Panc1 (cell line): ENCODE results near the gene NR3C1. TPM values are rescaled to one million over a fixed set of nuclear protein-coding genes. Genes with fewer than 3 reads are reported as not detected.

Experiments used
- ATAC-seq: fragments of 200-7000 bp; cut with Tn5 transposase; 2 replicates; pipeline ENCODE4 v1.9.1; 2020; ENCODE audit warnings: mild to moderate bottlenecking, moderate library complexity
- BruUV-seq: library from RNA; stranded (reverse); fragments of 400-500 nt; replicated peaks from 2 replicates; lab custom pipeline; 2021; lab: Mats Ljungman, UMichigan
- CTCF ChIA-PET: fragments of 300-600 bp; sonication (Branson Sonifier 250); formaldehyde crosslinking; loops from one replicate; lab custom pipeline; 2022; ENCODE audit warnings: antibody characterized with exemption; lab: Charles Lee
- POLR2A ChIA-PET: fragments of 300-600 bp; sonication (Branson Sonifier 250); formaldehyde crosslinking; loops from one replicate; lab custom pipeline; 2022; ENCODE audit warnings: antibody characterized with exemption; lab: Charles Lee
- DNase-seq: peaks from one replicate; pipeline ENCODE4 v3.0.0-alpha.2; 2010; ENCODE audit warnings: low read depth, low spot score
- H3K27ac ChIP-seq: 2 replicates; pipeline ENCODE4 v1.5.1; 2011; ENCODE audit warnings: mild to moderate bottlenecking, low read length, inconsistent platforms
- H3K27me3 ChIP-seq: fragments of 200-500 bp; sonication (Bioruptor generic); 2 replicates; pipeline ENCODE4 v1.6.0; 2014; ENCODE audit warnings: low read length, inconsistent platforms; ENCODE audit not compliant: control insufficient read depth, insufficient read depth
- H3K36me3 ChIP-seq: fragments of 200-500 bp; sonication (Bioruptor generic); 2 replicates; pipeline ENCODE4 v1.5.1; 2014; ENCODE audit warnings: inconsistent platforms, mild to moderate bottlenecking, low read length, moderate library complexity; ENCODE audit not compliant: control insufficient read depth, insufficient read depth
- H3K4me1 ChIP-seq: 2 replicates; pipeline ENCODE4 v1.5.1; 2011; ENCODE audit warnings: inconsistent platforms, mild to moderate bottlenecking, low read length, moderate library complexity; ENCODE audit not compliant: control insufficient read depth, insufficient read depth
- H3K4me3 ChIP-seq, 2 experiments: 2 replicates each; pipeline ENCODE4 v1.5.1; 2011 to 2012; ENCODE audit warnings: low read depth in 2 of 2, low read length in 2 of 2, mild to moderate bottlenecking in 2 of 2, inconsistent platforms in 1 of 2, moderate library complexity in 1 of 2
- H3K9me3 ChIP-seq: fragments of 200-500 bp; sonication (Bioruptor generic); 2 replicates; pipeline ENCODE4 v1.5.1; 2014; ENCODE audit warnings: low read depth, mild to moderate bottlenecking, inconsistent platforms, low read length, moderate library complexity; ENCODE audit not compliant: control insufficient read depth, insufficient read depth
- CTCF ChIP-seq: fragments of 450-650 bp; IDR thresholded peaks from 2 replicates; pipeline ENCODE4 v1.5.1; 2017; ENCODE audit warnings: mild to moderate bottlenecking
- POLR2AphosphoS5 ChIP-seq: IDR thresholded peaks from 2 replicates; pipeline ENCODE4 v1.6.1; 2012; ENCODE audit warnings: mild to moderate bottlenecking, low read depth, low read length, moderate library complexity
- REST ChIP-seq, 2 experiments: IDR thresholded peaks; 2 replicates each; pipeline ENCODE4 v1.6.1; 2011 to 2012; ENCODE audit warnings: low read depth in 2 of 2, control low read depth in 1 of 2, low read length in 1 of 2, mild to moderate bottlenecking in 1 of 2, moderate library complexity in 1 of 2; ENCODE audit not compliant: insufficient read depth in 1 of 2
- SIN3A ChIP-seq: IDR thresholded peaks from 2 replicates; pipeline ENCODE4 v1.6.1; 2012; ENCODE audit warnings: low read depth, mild to moderate bottlenecking, low read length, moderate library complexity, borderline replicate concordance; ENCODE audit not compliant: insufficient read depth
- TCF7L2 ChIP-seq: IDR thresholded peaks from 2 replicates; pipeline ENCODE4 v1.6.1; 2011; ENCODE audit warnings: mild to moderate bottlenecking, low read depth, low read length, inconsistent platforms
- in situ Hi-C: cut with HindIII; loops from 2 replicates; pipeline ENCODE4 v1.10.0; 2016; ENCODE audit warnings: low sequenced_read_pairs, low pct_unique_long_range_greater_than_20kb
- intact Hi-C: fragments of 100-400 bp; cut with micrococcal nuclease; formaldehyde crosslinking; loops from one replicate; pipeline ENCODE4 v1.10.0; 2022; ENCODE audit not compliant: unreplicated experiment
- total RNA-seq: library from RNA; stranded (reverse); gene quantifications from one replicate; pipeline ENCODE4 v1.2.1, GENCODE V29; 2021; ENCODE audit not compliant: unreplicated experiment

The NR3C1 gene
- total RNA-seq, 1 experiment from 2014 or later = 52.6 TPM

- H3K4me1 ChIP-seq = no peaks in the 10 kb centered on the region
- no peaks in the 10 kb centered on the region for H3K9me3 ChIP-seq
- intact Hi-C loops (no loop called here), in situ Hi-C loops (no loop called here)
- H3K36me3 ChIP-seq = no peaks in the 10 kb centered on the region
- ATAC-seq = no peak
- TF ChIP-seq POLR2AphosphoS5 (no peak), TCF7L2 (no peak), SIN3A (no peak), CTCF (no peak), REST (IDR thresholded peaks at IDR 0.05; ENCODE audit: insufficient read depth in 1 of 2, low read depth in 2 of 2, low read length in 1 of 2) (no peak)
- ChIA-PET POLR2A (interaction anchor here (0.5 kb wide), 1 partner anchor 232 kb away, joined by 4 read pairs; no protein-coding TSS in a partner anchor), CTCF (no interaction called here)
- BruUV-seq = no TSS peak
- no peak overlapping the region for H3K27ac ChIP-seq
- H3K4me3 ChIP-seq = no peak overlapping the region
- H3K27me3 ChIP-seq = no peaks in the 10 kb centered on the region
- no peak for DNase-seq
Measured at GRCh38 chr5:143447983-143448382, 44.5 kb upstream of the NR3C1 start.

GRCh38 chr5:143446535-143447226 lies 43.2 kb upstream of the NR3C1 start:
- ChIA-PET CTCF (interaction anchor here (0.5 kb wide), 1 partner anchor 225 kb away, joined by 4 read pairs; no protein-coding TSS in a partner anchor), POLR2A (interaction anchor here (0.6 to 0.7 kb wide), 3 partner anchors 237 to 796 kb away, joined by 4 to 10 read pairs (median 5); no protein-coding TSS in a partner anchor)
- H3K27ac ChIP-seq = no peak overlapping the region
- no peak overlapping the region for H3K4me3 ChIP-seq
- no peaks in the 10 kb centered on the region for H3K4me1 ChIP-seq
- in situ Hi-C loops (no loop called here), intact Hi-C loops (no loop called here)
- no peaks in the 10 kb centered on the region for H3K27me3 ChIP-seq
- DNase-seq = no peak
- no peak for ATAC-seq
- no peaks in the 10 kb centered on the region for H3K36me3 ChIP-seq
- H3K9me3 ChIP-seq = no peaks in the 10 kb centered on the region
- BruUV-seq = no TSS peak
- TF ChIP-seq SIN3A = no peak
- no peak for TF ChIP-seq CTCF
- TF ChIP-seq REST (IDR thresholded peaks at IDR 0.05; ENCODE audit: insufficient read depth in 1 of 2, low read depth in 2 of 2, low read length in 1 of 2) = no peak
- no peak for TF ChIP-seq TCF7L2
- no peak for TF ChIP-seq POLR2AphosphoS5
